ENCODE data around the gene P2RY8. TPM values are rescaled to one million over a fixed set of nuclear protein-coding genes. Genes with fewer than 3 reads are reported as not detected.

The P2RY8 gene
- total RNA-seq, 1 donor from 2014 or later: 3.1 TPM

DNA sequence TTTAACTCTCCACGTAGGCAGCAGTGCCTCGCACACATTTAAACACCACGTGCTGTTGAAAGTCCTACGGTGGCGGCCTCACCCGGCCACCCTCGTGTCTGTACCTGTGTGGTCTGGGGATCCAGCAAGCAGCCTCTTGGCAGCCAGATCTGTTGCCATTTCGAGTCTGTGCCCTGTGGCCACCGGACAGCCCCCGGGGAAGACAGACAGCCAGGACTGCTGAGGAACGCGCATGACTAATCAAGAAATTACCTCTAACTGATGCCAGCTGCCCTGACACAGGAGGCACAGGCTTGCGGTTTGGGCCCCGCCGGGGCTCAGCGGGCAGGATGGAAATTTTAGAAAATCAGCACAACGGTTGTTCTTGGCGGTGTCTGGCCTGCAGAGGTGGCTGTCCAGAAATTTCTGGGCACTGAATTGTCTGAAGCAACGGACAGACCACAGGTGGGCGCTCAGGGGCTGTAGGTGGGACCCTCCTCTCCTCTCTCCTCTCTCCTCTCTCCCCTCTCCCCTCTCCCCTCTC is 68.7 kb downstream of the P2RY8 start:
- Histone ChIP-seq H3K4me1 (no peaks in the 10 kb centered on the region), H3K36me3 (no peaks in the 10 kb centered on the region), H3K27me3 (peaks cover 14% of the 10 kb centered on the region), H3K27ac (no peak overlapping the region), H3K9me3 (no peaks in the 10 kb centered on the region), H3K4me3 (no peak overlapping the region)
- intact Hi-C loops (cut with DNase I): loop anchor here (10.0 kb wide), 1 partner anchor 106 kb away; no protein-coding TSS in a partner anchor
- peak; percentile 49 for DNase-seq
- TF ChIP-seq, protein P1, sequence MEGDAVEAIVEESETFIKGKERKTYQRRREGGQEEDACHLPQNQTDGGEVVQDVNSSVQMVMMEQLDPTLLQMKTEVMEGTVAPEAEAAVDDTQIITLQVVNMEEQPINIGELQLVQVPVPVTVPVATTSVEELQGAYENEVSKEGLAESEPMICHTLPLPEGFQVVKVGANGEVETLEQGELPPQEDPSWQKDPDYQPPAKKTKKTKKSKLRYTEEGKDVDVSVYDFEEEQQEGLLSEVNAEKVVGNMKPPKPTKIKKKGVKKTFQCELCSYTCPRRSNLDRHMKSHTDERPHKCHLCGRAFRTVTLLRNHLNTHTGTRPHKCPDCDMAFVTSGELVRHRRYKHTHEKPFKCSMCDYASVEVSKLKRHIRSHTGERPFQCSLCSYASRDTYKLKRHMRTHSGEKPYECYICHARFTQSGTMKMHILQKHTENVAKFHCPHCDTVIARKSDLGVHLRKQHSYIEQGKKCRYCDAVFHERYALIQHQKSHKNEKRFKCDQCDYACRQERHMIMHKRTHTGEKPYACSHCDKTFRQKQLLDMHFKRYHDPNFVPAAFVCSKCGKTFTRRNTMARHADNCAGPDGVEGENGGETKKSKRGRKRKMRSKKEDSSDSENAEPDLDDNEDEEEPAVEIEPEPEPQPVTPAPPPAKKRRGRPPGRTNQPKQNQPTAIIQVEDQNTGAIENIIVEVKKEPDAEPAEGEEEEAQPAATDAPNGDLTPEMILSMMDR (IDR thresholded peaks at IDR 0.05): no peak
- ATAC-seq: peak; percentile 7

DNA sequence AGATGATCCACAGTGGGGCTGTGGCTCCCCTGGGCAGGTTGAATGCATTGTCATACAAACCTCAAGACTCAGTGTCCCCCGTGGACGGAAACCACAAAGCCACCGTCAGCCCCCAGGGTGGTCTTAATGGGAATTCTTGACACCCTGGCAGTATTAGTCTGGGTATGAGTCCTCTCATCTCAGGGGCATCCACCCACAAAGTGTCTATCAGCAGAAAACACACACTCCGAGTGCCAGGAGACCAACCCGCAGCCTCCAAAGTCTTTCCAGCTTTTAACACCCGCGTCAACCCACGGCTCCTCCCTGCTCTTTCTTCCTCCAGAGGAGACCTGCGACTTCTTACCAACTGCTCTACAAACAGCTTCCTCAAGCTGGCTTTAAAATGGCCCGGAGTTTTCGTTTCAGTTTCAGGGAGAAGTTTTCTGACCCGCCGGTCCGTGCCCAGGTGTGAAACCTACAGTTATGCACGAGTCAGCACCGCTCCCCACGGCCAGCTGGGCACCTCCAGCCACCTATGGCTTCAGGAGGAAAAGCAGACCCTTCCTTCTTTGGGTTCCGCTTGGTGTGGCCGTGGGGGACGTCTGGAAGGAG is 69.9 kb downstream of the P2RY8 start:
- H3K27me3 ChIP-seq: peaks cover 14% of the 10 kb centered on the region

DNA sequence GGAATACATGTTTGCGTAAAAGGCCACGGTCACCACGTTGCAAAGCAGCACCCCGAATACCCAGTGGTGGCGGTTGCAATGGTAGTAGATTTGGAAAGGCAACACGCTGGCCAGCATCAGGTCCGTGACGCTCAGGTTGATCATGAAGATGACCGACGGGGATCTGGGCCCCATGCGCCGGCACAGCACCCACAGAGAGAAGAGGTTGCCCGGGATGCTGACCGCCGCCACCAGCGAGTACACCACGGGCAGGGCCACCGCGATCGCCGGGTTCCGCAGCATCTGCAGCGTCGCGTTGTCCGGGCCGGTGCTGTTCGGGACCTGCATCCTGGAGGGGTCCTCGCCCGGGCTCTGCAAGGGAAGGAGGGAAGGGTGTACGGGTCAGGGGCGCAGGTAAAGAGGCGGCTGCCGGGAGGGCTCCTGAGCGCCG is 70.7 kb downstream of the P2RY8 start:
- no peak overlapping the region for H3K4me3 ChIP-seq
- ATAC-seq (no peak), DNase-seq (peak; percentile 58)
- H3K27ac ChIP-seq: no peak overlapping the region
- intact Hi-C loops (cut with DNase I): loop anchor here (10.0 kb wide), 1 partner anchor 109 kb away; no protein-coding TSS in a partner anchor
- no peaks in the 10 kb centered on the region for H3K36me3 ChIP-seq
- TF ChIP-seq, protein P1 (IDR thresholded peaks at IDR 0.05): no peak
- H3K9me3 ChIP-seq: no peaks in the 10 kb centered on the region
- peaks cover 14% of the 10 kb centered on the region for H3K27me3 ChIP-seq
- no peaks in the 10 kb centered on the region for H3K4me1 ChIP-seq

More for the DNA sequence above, 69.9 kb downstream of the P2RY8 start:
- Histone ChIP-seq H3K4me1 (no peaks in the 10 kb centered on the region), H3K27ac (no peak overlapping the region), H3K4me3 (no peak overlapping the region), H3K36me3 (no peaks in the 10 kb centered on the region), H3K9me3 (no peaks in the 10 kb centered on the region)
- DNase-seq (peak; percentile 38), ATAC-seq (peak; percentile 36)
- intact Hi-C loops (cut with DNase I): loop anchor here (10.0 kb wide), 1 partner anchor 108 kb away; no protein-coding TSS in a partner anchor
- TF ChIP-seq, protein P1 (IDR thresholded peaks at IDR 0.05): no peak

DNA sequence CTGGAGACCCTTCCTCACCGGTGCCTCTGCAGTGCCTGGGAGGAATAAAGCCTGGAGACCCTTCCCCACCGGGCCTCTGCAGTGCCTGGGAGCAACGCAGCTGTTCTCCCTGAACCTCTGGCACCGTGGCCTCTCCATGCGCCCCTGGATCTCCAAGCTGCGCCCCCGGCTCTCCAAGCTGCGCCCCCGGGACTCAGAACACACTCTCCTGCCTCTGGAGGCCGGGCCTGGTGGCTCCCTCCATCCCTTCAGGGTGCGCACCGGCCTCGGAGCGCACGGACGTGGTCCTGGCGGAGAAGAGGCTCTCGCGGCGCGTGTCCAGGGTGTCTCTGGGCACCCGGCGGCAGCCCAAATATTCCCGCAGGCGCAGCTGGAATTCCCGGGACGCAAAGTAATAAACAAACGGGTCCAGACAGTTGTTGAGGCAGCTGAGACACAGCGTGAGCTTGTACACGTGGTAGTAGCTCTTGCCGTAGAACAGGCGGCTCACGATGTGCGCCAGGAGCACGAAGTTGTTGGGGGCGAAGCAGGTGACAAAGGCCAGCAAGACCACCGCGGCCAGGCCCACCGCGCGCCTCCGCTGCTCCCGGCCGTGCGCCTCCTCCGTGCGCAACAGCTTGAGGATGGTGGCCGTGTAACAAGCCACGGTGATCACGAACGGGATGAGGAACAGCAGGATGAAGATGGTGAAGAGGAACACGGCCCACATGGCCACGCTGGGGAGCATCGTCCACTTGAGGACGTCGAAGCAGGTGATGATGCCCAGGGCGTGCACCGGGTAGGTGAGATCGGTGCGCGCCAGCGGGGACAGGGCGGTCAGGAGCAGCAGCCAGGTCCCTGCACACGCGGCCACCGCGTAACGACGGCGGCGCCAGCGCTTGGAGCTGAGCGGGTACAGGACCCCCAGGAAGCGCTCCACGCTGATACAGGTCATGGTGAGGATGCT is 71.4 kb downstream of the P2RY8 start:
- Histone ChIP-seq H3K4me1 (no peaks in the 10 kb centered on the region), H3K4me3 (no peak overlapping the region), H3K9me3 (no peaks in the 10 kb centered on the region), H3K36me3 (no peaks in the 10 kb centered on the region), H3K27me3 (peaks cover 14% of the 10 kb centered on the region), H3K27ac (no peak overlapping the region)
- TF ChIP-seq, protein P1 (IDR thresholded peaks at IDR 0.05): no peak
- peak; percentile 52 for DNase-seq
- no peak for ATAC-seq
- intact Hi-C loops (cut with DNase I): loop anchor here (10.0 kb wide), 1 partner anchor 109 kb away; no protein-coding TSS in a partner anchor

DNA sequence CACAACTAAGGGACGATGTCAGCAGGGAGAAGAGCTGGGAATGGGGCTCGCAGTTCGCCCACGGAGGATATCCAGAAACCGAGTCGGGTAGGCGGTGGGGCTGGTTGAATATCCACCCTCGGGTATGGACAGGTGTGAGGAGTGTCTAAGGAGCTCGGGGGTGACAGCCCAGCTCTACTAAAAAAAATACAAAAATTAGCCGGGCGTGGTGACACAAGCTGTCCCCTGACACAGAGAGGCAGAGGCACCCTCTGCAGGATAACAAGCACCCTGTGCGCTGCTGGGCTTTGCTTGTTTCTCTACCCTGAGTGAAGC is 72.1 kb downstream of the P2RY8 start:
- Histone ChIP-seq H3K4me1 (no peaks in the 10 kb centered on the region), H3K27ac (no peak overlapping the region), H3K36me3 (no peaks in the 10 kb centered on the region), H3K4me3 (no peak overlapping the region), H3K9me3 (no peaks in the 10 kb centered on the region), H3K27me3 (peaks cover 14% of the 10 kb centered on the region)
- TF ChIP-seq, protein P1 (IDR thresholded peaks at IDR 0.05): no peak
- DNase-seq (no peak), ATAC-seq (no peak)
- intact Hi-C loops (cut with DNase I): loop anchor here (10.0 kb wide), 1 partner anchor 110 kb away; no protein-coding TSS in a partner anchor

All from upper lobe of right lung (tissue), 1 donor.